Activated naive CD4-positive, alpha-beta T cell treated with Interleukin-2 at 50 U/mL for 16 hours (primary cell): ENCODE results near the gene RSAD1.

ENCODE experiments used
- DNase-seq: peaks from one replicate; pipeline ENCODE4 v3.0.0-alpha.2; 2020

Gene RSAD1

DNA sequence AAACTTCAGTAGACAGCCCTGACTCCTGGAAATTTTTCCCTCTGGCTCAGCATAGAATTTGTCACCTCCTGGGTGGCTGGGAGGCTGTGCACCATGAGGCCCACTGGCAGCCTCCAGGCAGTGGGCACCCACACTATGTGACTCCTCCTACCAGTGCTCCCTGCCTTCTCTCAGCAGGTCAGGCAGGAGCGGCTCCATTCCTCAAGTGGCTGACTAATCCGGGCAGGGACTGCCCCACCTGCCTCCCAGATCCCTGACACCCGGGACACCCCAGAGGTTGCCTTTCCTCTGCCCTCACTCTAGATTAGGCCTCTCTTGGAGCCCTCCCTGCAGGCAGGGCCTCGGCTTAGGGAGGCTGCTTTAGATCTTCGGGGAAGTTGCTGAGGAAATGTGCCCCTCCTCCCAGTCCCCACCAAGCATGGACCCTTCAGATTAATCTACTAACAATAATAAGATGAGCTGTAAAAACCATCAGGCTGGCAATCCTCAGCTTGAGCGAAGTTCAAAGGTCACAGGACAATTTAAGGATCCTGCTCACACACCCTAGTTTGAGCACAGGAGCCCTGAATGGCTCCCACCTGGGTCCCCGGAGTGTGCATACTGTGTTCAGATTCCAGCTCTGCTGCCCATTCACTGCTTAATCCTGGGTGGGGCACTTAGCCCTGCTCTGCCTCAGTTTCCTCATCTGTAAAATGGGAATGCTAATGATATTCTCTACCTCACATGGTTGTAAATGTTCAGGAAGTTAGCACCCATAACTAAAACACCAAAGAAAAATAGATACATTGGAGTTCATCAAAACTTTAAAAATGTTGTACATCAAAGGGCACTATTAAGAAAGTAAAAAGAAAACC lies 19.6 kb downstream of the RSAD1 start:
- no peak for DNase-seq

DNA sequence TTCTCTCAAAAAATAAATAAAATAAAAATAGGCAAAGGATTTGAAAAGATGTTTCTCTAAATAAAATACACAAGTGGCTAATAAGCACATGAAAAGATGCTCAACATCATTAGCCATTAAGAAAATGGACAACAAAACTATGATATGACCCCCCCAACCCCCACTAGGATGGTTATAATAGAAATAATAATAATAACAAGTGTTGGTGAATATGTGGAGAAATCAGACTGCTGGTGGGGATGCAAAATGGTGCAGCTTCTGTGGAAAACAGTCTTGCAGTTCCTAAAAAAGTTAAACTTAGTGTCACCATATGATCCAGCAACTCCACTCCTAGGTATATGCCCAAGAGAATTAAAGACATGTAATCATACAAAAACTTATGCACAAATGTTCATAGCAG lies 20.6 kb downstream of the RSAD1 start:
- DNase-seq: no peak

DNA sequence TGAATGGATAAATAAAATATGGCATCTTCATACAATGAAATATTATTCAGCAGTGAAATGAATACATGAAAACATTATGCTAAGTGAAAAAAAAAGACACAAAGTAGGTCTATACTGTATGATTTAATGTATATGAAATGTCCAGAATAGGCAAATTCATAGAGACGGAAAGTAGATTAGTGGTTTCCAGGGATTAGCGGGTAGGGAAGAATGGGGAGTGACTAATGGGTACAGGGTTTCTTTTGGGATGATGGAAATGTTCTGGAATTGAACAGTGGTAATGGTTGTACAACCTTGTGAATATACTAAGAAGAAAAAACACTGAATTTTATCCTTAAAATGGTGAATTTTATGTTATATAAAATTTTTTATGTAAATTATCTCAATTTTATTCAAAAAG lies 21.1 kb downstream of the RSAD1 start:
- no peak for DNase-seq

DNA sequence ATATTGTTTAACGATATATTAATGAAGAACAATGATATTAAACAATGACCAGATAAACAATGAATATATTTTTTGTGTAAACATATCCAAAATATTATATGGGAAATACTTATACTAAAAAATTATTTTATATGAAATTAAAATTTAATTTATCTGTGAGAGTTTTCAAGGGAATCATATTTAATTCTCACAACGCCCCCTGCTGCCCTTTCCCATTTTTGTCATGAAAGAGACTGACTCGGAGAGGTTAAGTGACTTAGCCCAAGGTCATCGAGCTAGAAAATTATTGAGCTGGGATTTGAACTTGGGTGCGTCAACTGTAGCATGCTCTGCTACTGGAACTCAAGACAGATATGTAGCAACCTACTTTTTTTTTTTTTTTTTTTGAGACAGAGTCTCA lies 22.4 kb downstream of the RSAD1 start:
- DNase-seq: peak; percentile 40

DNA sequence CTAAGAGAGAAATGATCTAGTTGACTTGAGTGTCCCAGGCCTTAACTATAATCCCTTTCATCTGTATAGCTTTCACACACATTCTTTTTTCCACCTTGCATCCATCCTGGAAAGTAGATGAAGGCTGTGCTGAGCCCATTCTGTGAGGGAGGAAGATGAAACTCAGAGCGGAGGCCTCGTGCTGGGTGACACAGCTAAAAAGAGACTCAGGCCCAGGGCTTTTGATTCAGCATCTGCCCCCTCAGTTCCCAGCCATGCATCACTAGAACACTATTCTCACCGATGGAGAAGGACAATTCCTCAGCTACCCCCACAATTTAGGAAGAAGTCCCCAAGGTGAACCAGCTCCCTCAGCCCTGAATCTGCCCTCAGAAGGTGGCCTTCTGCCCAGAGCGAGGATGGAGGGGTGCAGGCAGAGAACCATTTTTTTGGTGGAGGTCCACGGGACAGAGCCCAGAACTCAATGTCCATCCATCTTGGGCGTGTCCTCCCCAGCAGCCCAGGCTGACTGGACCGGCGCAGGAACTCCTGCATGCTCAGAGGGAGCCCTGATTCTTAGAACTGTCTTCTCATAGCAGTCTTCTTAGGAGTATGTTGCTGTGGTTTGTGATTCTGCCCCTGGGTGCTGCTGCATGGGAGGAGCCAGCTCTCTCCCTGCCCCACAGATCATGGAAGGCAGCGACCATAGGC lies 23.8 kb downstream of the RSAD1 start:
- no peak for DNase-seq

DNA sequence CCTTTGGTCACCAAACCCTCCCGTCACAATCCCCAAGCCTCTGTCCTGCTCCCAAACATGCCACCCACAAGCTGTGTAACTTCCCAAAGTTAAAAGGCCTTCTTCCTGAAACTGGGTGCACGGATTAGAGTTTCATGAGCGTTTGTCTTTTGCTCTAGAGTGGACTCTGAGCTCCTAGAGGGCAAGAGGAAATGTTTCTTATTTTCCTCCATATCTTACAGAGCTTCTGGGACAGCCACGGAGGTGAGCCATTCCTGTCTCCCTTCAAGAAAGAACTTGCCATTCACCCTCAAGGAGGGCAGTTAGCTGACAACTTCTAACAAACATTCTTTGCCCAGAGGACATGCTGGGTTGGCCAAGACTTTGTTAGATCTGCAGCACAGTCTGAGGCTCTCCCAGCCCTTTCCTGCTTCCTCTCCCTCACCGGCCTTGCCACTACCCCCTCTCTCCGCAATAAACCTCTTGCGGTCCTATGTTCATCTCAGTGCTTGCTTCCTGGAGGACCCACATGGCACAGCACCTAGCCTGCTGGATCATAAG lies 27.0 kb downstream of the RSAD1 start:
- no peak for DNase-seq

DNA sequence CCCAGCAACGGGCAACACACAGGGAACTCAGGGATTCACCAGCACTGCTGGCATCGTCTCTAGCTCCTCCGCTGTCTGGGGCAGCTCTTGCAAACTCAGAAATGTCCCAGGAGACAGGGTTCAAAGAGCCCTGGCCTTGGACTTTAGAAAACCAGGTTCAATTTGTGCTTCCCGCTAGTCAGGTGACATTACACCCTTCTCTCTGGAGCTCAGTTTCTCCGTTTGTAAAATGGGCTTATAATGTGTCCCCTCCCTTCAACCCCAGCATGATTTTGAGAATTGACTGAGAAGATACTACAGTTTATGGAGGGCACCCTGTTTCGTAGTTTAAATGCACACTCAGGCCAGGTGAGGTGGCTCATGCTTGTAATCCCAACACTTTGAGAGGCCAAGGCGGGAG lies 27.6 kb downstream of the RSAD1 start:
- DNase-seq: no peak

DNA sequence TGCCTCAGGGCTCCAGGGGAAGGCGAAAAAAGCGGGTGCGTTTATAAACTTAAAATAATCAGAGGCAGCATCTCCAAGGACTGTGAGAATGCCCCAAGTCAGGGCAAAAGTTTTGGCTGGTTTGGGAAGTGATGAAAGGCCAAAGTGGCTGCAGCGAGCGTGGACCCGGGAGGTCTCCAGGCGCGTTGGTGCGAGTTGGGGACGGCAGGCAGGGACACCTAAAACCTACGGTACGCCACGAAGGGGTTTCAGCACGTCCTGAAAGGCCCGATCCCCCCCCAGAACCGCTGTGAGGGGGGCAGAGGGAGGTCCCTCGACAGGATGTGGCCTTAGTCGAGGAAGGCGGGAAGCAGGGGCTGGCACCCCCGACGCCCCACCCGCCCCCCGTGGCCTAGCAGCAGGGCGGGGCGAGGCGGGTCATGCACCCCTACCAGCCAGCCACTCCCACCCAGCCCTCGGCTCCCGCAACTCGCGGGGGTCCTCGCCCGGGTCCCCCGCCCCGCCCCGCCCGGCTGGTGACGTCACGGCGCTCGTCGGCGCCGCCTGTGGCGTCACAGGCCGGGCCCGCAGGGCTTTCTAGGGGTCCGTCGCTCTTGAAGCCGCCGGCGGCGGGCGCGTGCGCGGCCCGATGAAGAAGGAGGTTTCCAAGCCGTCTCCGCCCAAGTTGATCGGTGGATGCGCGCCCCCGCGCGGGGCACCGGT lies 29.4 kb downstream of the RSAD1 start, which contains the start of gene MYCBPAP:
Gene MYCBPAP, plus strand, starts transcription at position 569 of the 702 bp plus-strand sequence. CDS start 236 bp downstream, outside the sequence.
- peak; percentile 84 for DNase-seq

DNA sequence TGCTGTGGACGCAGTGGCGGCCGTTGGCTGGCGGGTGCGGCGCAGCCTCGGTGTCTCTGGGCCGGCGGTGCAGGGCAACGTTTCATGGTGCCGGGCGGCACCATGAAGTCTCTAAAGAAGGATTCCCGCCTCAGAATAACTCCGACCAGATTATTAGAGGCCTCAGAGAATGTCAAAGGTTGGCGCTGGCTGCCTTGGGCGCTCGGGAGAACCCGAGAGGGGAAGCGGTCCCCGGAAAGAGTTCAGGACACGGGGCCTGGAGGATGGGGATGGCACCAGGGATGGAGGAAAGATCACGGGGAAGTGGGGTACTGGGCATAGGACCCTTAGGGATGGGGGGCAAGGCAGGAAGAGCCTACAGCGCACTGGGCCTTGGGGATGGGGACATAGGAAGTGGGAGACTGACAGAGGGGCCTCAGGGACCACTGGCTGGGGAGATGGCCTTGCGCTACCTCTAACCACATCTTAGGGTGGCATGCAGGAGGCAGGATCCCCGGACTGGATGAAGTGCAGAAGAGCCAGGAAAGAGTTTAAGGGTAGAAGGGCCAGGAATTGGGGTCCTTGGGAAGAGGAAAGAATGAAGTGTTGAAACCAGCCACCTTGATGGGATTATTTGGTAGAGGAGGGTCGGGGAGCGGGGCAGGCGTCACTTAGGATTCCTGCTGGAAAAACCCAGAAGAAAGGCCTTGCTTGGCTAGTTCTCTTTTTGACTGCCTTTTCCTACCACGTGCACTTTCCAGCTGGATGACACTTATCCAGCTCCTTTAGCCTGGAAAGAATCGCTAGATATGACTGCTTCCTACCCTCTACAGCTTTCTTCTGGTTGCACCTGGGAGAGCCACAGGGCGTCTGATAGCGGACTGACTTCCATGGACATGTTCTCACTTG lies 30.2 kb downstream of the RSAD1 start:
- DNase-seq: no peak

DNA sequence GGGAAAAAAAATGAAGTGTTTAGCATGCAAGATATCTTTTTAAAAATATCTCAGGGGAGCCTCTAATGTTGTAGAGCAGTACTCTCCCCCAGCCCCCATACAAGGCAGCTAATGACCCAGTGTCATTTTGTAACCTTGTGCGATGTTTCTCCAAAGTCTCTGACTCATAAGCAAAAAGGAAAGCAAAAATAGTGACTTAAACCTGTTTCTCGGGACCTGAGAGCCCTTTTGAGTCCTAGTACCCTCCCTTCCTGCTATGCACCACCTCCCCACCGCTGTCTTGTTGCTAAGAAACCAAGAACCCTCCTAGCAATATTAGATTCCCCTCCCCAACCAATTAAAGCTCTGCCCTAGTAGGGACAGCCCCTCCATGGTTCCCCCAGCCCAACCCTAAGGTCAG lies 32.4 kb downstream of the RSAD1 start:
- peak; percentile 66 for DNase-seq

DNA sequence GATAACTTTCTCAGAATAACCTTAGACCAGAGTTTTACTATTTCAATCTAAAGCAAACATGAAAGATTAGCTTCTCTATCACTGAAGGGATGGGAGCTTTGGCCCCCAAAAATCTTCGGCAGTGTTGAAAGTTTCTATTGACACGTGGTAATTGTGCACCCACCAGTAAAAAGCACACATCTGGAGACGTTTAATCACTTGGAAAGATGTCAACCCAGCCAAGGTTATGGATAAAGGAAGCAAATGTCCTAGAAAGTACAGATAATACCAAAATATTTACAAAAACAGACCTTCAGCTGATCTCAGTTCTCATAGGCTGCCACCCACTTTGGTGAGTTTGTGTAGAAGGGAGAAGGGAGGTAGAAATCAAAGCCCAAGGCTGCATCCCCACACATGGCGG lies 34.8 kb downstream of the RSAD1 start:
- no peak for DNase-seq

DNA sequence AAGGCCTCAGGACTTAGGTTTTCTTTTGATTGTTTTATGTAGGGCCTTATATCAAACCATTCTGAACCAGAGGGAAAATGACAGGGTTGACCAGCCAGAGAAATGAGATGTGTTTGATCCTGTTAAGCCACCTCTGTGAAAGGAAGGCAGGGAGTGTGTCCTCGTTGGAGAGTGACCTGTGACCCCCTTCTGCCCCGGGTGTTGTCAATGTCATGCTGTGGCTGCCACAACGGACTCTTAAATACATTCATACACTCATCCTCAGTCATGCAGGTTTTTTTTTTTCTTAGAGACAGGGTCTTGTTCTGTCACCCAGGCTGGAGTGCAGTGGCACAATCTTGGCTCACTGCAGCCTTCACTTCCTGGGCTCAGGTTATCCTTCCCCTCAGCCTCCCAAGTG lies 35.7 kb downstream of the RSAD1 start:
- DNase-seq: no peak

DNA sequence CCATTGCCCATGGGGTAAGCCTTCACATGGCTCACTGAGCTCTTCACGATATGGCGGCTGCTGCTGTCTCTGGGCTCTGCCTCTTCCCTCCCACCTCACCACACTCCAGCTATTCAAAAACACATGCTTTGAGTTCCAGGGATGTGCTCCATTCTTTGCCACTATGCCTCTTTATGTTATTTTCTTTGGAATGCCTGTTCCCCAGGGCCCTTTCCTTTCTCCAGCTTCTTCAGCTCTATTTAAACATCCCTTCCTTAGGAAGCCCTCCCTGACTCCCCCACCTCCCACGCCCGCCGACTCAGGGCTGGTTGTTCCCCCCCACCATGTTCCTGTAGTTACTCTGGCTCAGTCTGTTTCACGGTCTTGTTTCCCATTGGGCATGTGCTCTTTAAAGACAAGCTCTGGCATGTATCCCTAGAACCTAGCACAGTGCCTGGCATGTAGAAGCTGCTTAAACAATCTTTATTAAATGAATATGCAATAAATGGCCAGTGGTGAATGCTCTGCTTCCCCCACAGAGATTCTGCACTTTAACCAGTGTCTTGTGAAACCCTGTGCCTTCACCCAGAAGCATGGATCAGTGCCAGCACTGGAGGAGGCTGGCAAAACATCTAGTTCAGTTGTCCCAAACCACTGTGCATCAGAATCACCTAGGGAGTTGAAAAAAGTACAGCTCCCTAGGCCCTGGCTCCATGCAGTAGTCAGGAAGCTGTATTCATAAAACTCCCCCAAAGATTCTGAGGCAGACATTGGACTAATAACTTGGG lies 36.5 kb downstream of the RSAD1 start:
- DNase-seq: no peak

DNA sequence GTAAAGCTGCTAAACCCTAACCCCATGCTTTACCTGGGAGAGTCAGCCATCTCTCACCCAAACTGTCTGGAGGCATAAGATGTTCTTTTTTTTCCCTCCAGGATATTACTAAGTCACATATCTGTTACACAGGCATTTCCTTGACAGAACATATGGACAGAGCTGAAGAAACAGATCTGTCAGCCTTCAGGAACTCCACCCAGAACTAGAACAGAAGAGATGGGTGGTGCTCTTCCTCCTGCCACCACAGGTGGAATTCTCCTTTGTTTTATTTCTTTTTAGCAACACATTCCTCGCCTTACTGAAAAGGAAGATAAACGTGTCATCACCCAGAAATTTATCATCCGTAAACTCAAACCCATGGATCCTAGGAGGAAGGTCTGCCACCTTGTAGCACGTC lies 38.4 kb downstream of the RSAD1 start:
- no peak for DNase-seq

DNA sequence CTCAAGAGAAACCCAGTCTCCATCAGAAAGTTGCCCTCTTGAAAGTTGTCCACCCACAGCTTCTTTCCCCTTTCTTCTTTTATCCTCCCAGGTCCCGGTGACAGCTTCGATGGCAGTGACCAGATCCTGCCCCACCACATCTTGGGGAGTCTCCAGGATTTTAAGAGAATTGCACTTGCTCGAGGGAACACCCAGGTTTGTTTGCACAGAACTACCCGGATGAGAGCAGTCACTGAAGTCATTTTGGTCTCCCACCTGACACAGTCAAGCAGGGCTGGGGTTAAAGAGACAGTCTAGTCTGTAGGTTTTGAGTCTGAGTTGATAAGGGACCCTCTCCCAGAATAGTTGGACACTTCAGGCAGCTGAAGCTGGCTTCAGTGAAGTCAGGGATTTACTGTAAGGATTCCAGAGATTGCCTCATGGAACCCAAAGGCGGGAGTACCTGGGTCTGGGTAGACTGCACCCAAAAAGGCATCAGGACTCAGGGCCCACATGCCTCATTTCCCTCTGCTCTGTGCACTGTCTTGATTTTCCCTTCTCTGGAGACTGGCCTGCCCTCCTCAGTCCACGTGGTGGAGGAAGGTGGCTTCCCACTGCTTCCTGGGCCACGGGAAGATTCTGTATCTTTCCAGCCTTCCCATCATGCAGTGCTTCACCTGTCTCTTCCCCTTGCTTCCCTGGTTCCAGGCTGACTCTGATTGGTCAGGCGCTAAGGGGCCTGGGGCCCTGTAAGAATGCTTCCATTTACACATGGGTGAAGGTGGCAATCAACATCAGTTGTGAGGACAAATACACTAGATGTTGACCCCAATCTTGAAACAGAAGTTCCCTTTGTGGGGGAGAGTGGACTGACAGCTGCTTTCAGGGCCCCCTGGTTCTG lies 39.1 kb downstream of the RSAD1 start:
- DNase-seq: no peak

DNA sequence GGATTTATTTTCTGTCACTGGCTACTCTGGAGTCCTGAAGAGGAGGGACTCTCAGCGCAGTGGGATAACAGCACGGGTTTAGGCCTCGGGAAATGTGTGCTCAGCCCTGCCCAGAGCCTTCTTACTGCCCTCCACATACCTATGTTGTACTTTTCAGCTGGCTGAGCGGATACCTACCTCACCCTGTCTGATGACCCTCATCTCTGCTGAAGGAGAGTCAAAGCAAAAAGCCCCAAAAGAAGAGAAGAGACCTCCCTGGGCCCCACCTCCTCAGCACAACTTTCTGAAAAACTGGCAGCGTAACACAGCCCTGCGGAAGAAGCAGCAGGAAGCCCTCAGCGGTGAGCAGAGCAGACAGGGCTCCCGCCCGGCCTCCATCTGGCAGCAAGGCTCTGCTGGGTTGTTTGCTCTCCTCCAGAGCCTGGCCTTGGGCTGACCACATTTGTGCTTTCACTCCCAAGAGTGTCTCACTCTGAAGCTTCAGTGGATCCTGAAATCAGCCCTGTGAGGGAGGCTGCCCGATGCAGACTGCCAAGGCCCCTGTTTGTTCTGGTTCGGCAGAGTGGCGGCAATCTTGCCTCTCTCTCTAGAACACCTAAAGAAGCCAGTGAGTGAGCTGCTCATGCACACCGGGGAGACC lies 39.8 kb downstream of the RSAD1 start:
- DNase-seq: no peak

DNA sequence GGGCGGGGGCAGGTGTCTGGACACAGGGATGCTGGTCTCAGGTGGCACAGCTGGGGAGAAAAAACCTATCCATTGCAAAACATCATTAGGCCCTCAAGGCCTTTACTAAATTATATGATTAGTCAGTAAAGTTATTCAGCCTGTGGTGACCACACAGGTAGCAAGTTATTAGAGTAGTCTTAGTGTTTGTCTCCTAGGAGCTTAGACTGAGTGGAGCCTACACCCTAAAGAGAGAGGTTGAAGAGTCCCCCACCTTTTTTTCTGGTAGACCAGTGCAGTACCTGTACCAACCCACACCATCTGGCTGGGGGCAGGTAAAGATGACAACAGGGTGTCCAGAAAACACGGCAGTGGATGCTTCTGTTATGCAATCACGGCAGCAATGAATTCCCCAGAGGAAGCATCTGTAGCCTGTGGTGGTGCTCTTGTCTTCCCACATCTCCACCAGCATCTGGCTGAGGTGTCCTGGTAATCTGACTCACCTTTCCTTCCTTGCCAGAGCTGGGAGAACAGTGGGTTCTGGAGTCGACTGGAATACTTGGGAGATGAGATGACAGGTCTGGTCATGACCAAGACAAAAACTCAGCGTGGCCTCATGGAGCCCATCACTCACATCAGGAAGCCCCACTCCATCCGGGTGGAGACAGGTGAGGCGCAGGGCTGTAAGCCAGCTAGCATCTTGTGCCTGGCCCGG lies 40.6 kb downstream of the RSAD1 start:
- no peak for DNase-seq

DNA sequence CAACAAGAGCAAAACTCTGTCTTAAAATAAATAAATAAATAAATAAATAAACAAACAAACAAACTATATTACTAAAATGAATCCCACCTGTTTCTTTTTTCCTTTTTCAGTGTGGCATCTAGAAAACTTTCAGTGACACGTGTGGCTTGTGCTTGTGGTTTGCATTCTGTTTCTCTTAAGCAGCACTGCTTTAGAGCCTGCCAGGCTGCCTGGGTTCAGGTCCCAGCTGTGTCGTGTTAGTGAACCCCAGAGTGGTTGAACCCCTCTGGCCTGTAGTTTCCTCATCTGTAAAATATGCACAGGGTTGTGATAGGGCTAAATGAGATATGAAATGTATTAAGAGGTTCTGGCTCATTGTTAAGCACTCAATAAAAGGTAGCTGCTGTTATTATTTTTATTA lies 41.8 kb downstream of the RSAD1 start:
- no peak for DNase-seq

DNA sequence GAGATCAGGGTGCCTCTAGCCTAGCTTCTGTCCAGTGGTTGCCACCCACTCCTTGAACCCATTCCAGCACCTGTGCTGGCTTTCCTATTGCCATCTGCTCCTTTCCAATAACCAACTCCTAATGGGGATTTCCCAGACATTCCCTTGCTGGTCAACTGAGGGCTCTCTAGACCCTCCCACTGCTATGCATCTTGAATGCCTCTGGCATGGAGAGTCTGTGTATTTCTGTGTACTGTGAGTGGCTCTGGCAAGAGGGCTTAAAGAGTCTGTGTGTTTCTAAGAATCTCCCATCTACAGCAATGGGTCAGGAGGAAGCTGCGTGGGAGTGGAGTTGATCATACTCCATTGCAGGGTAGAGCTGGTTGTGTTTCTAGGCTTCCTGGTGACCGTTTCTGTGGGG lies 42.9 kb downstream of the RSAD1 start:
- DNase-seq: no peak
